Body of pancreas (tissue), 4 donors: ENCODE measurements around the gene GPR141. TPM values are rescaled to one million over a fixed set of nuclear protein-coding genes. Genes with fewer than 3 reads are reported as not detected.
A peak's percentile ranks its signal among the peaks of the same experiment; 100 is the strongest.

Source experiments
- ATAC-seq: fragments of 150-250 bp; one replicate; pipeline ENCODE4 v1.9.1; 2016
- DNase-seq, 4 donors: peaks; one replicate each; pipeline ENCODE4 v3.0.0-alpha.2; 2019
- H3K27ac ChIP-seq, 4 donors: fragments of 200-600 bp; sonication (generic); 1 replicate in 3 of 4; 2 replicates in 1 of 4; pipeline versions ENCODE4 v1.5.1 to v1.6.1; 2016 to 2019; ENCODE audit warnings: mild to moderate bottlenecking in 1 of 4, mixed read lengths in 1 of 4, moderate library complexity in 1 of 4
- H3K27me3 ChIP-seq, 2 donors: fragments of 200-600 bp; sonication (generic); one replicate each; pipeline ENCODE4 v1.6.0; 2016; ENCODE audit warnings: mild to moderate bottlenecking in 1 of 2
- H3K36me3 ChIP-seq, 2 donors: fragments of 200-600 bp; sonication (generic); replicated peaks in 1 of 2; 2 replicates each; pipeline ENCODE4 v1.5.1; 2016; ENCODE audit warnings: low read depth in 2 of 2; ENCODE audit not compliant: insufficient read depth in 1 of 2
- H3K4me1 ChIP-seq: fragments of 200-600 bp; sonication (generic); one replicate; pipeline ENCODE4 v1.6.0; 2016
- H3K4me3 ChIP-seq, 2 donors: fragments of 200-600 bp; sonication (generic); 1 replicate in 1 of 2; 2 replicates in 1 of 2; pipeline ENCODE4 v1.5.1; 2016 to 2019
- H3K9me3 ChIP-seq, 3 donors: fragments of 200-600 bp; sonication (generic); 1 replicate in 2 of 3; 2 replicates in 1 of 3; pipeline ENCODE4 v1.5.1; 2016
- CTCF ChIP-seq, 7 experiments: fragments of 450-650 bp in 4 of 7; fragments of 200-600 bp in 3 of 7; sonication (generic) in 3 of 7; IDR thresholded peaks; one replicate each; pipeline ENCODE4 v1.5.1; 2016 to 2019; ENCODE audit warnings: antibody characterized with exemption in 7 of 7
- POLR2A ChIP-seq, 3 donors: fragments of 450-650 bp; IDR thresholded peaks; one replicate each; pipeline ENCODE4 v1.6.1; 2016; ENCODE audit warnings: antibody characterized with exemption in 3 of 3, mild to moderate bottlenecking in 2 of 3
- WGBS, 2 donors: methylation state at CpG; one replicate each; pipeline ENCODE4 v1.1.5; 2017; 5-methylcytosine and 5-hydroxymethylcytosine counted together
- intact Hi-C: fragments of 100-400 bp; cut with DNase I; formaldehyde crosslinking; loops from one replicate; pipeline ENCODE4 v1.15.1; 2023
- total RNA-seq, 2 donors: library from RNA; depleted of rRNA; stranded (reverse); fragments of >200 nt; gene quantifications; one replicate each; pipeline ENCODE4 v1.1.0, GENCODE V29; 2016

Gene GPR141
- total RNA-seq, 2 donors from 2014 or later, result 6.3 TPM; not detected in 1

GRCh38 chr7:37705976-37706375, 22.4 kb downstream of the GPR141 start:
- WGBS, 2 donors, result 77 to 79% methylated on average over 6 of the region's 6 CpGs
- Histone ChIP-seq H3K9me3 (no peaks in the 10 kb centered on the region), H3K36me3 (no peaks in the 10 kb centered on the region), H3K4me1 (no peaks in the 10 kb centered on the region), H3K4me3 (no peak overlapping the region), H3K27ac (no peak overlapping the region), H3K27me3 (no peaks in the 10 kb centered on the region)
- intact Hi-C loops, result no loop called here
- ATAC-seq, result no peak
- TF ChIP-seq POLR2A (IDR thresholded peaks at IDR 0.05), result no peak
- peak in 1 of 7 experiments; percentile 4 for TF ChIP-seq CTCF (IDR thresholded peaks at IDR 0.05)
- no peak for DNase-seq

DNA sequence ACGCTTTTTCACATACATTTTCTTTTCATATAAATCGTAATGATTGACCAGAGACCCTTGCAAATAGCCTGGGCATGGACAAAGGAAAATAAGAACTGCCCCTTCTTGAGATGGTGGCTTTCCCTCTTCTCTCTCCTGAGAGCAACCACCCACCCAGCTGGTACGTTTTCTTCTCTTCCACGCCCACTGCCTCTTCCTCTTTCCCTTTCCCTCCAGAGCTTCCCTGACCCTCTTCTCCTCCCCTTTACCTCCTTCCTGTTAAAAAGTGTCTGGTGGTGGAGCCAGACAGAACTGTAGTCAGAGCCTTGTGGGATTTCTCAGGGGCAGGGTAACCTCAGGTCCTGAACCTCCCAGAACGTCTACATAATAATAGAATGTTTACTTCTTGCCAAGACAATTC, 23.2 kb downstream of the GPR141 start:
- H3K9me3 ChIP-seq, result no peaks in the 10 kb centered on the region
- intact Hi-C loops, result no loop called here
- no peak for ATAC-seq
- H3K4me1 ChIP-seq, result no peaks in the 10 kb centered on the region
- 39 to 45% methylated on average over 4 to 5 of the region's 5 CpGs for WGBS, 2 donors
- H3K27ac ChIP-seq, result no peak overlapping the region
- DNase-seq, result no peak
- no peaks in the 10 kb centered on the region for H3K36me3 ChIP-seq
- TF ChIP-seq CTCF (IDR thresholded peaks at IDR 0.05) (no peak), POLR2A (IDR thresholded peaks at IDR 0.05) (no peak)
- no peaks in the 10 kb centered on the region for H3K27me3 ChIP-seq
- no peak overlapping the region for H3K4me3 ChIP-seq

DNA sequence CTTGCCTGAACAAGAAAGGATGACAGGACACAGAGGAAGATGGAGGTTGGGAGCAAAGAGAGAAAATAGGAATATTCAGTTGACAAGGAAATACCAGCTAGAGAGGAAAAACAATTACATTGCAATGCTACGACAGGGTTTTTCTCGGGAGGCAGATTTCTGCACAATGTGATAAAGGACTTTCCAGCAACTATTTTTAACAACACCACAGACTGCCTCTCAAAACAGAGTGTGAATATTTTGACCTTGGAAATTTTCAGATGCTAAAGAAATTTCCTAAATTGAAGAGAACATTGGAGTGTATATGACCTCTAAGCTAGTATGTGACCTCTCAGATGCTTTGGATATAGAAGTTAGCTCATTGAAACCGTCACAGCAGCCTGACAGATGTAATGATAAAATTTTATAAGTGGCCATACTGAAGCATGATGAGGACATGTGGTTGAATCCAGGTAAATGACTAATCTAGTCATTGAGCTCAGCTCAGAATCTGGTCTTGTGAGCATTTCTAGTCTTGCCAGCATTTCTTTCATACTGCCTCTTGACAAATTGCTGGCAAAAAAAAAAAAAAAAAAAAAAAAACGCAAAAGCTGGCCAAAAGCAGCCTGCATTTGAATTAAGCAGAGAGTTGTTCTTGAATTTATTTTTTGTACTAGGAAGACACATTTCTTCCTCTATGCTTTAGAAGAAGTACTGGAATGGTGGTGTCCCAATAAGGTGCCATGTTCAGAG, 24.4 kb downstream of the GPR141 start:
- Histone ChIP-seq H3K4me1 (no peaks in the 10 kb centered on the region), H3K4me3 (no peak overlapping the region), H3K36me3 (no peaks in the 10 kb centered on the region), H3K27ac (no peak overlapping the region), H3K9me3 (no peaks in the 10 kb centered on the region), H3K27me3 (no peaks in the 10 kb centered on the region)
- intact Hi-C loops, result no loop called here
- WGBS, 2 donors, result 27 to 33% methylated on average over 4 of the region's 4 CpGs
- no peak for ATAC-seq
- DNase-seq, result no peak
- TF ChIP-seq CTCF (IDR thresholded peaks at IDR 0.05), result no peak
- TF ChIP-seq POLR2A (IDR thresholded peaks at IDR 0.05), result no peak

DNA sequence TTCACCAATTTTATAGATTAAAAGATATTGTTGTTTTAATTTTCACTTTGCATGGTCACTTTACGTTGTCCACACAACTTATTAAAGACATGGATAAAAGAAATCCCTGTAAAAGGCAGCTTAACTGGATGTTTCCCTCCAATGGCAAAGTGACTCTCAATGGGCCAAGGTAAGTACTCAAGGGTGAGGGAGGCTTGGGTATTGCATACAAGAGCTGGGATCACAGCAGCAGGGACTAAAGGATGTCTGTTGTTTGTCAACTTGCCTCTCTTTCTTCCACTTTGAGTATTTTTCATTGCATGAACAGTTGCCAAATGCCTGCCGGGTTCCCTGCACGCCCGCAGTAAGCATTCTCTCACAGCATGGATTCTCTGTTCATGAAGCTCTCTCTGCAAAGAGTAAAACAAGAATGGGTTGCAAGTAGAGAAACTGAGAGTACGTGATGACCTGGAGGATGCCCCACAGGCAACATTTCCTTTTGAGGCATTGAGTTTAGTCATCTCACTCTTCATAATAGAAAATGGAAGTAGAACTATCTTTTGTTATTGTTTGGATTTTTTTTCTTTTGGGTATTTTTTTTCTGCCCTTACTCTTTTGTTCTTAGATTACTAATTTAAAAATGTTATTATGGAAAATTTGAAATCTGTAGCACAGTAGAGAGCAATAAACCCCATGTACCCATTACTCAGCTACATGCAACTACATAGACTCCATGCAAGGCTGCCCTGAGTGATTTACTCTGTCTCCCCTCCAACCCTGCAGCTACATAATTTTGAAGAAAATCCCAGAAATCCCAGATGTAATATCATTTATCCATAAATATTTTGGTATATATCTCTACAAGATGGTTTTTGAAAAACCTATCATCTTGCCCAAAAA, 26.3 kb downstream of the GPR141 start:
- Histone ChIP-seq H3K4me3 (no peak overlapping the region), H3K27me3 (no peaks in the 10 kb centered on the region), H3K27ac (no peak overlapping the region), H3K4me1 (no peaks in the 10 kb centered on the region), H3K9me3 (no peaks in the 10 kb centered on the region), H3K36me3 (no peaks in the 10 kb centered on the region)
- intact Hi-C loops, result no loop called here
- WGBS, 2 donors, result 77 to 83% methylated on average over 5 of the region's 5 CpGs
- ATAC-seq (no peak), DNase-seq (no peak)
- TF ChIP-seq CTCF (IDR thresholded peaks at IDR 0.05) (no peak), POLR2A (IDR thresholded peaks at IDR 0.05) (no peak)
